Dermis microvascular lymphatic vessel endothelial cell (primary cell): ENCODE results near the gene LPP. TPM values are rescaled to one million over a fixed set of nuclear protein-coding genes. Genes with fewer than 3 reads are reported as not detected.

Experiments used
- DNase-seq, 2 donors: peaks; one replicate each; pipeline versions ENCODE4 v3.0.0 to v3.0.0-alpha.2; 2010; ENCODE audit warnings: low read depth in 2 of 2
- total RNA-seq: library from RNA; depleted of rRNA; stranded (reverse); fragments of >200 nt; gene quantifications from 2 replicates; pipeline ENCODE4 v1.2.1, GENCODE V29; 2014

LPP gene
- total RNA-seq, 1 donor from 2014 or later, result 23.1 TPM

DNA sequence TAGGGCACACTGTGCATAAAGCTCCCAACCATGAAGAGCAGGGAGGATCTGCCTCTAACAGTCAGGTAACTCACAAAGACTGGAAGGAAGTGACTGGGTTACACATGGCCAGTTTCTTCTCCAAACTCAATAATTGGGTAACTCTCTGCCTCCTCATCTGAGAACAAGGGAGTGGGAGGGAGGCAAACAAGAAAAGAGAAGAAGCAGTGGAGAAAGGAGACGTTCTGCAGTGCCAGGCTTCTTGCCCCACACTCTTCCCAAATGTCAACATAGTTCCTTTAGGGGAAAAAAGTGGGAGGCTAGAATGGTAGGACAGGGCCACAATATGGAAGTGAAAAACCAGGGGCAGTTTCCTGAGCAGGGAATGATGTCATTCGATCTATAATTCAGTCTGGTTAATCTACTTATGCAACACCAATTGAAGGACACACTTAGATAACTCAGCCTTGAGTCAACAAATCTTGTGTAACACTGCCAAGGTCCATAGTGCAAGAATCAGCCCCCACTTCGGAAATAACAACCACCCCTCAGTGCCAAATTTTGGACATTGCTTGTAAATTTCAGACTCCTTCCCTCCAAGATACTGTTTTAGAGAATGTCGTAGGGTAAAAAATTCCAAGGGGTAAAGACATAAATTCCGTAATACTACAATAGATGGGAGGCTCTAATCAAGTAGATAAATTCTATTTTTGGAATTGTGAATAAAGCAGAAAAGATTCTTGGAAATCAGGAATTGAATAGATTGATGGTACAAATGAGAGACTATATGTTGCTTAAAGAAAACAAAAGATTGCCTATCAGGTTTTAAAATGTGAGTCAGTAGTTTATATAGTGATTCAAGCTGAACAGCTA is 143.0 kb downstream of the LPP start:
- peak in 1 of 2 donors; percentile 54 for DNase-seq

DNA sequence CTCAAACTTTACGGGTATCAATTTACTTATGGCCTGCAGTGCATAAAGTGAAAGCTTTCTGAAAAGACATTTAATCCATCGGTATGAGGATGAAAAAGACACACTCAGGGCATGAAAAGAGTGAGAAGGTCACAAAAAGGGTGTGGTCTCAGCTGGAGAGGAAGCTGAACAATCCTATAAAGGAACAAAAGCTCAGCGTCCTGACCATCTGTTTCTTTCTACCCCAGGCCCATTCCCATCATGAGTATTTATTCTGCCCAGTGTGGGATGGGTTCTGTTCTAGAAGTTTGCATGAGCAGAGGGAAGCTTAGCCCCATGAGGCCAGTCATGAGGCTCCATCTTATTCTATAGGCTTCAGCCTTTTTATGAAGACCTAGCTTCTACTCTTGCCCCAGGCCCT is 144.6 kb downstream of the LPP start:
- DNase-seq, result peak in 1 of 2 donors; percentile 20

GRCh38 chr3:188299068-188299467 is 145.1 kb downstream of the LPP start:
- no peak for DNase-seq

- DNase-seq, result no peak
Observed at GRCh38 chr3:188299708-188300107, 145.8 kb downstream of the LPP start.

- no peak for DNase-seq
Observed at GRCh38 chr3:188301147-188301546, 147.2 kb downstream of the LPP start.

DNA sequence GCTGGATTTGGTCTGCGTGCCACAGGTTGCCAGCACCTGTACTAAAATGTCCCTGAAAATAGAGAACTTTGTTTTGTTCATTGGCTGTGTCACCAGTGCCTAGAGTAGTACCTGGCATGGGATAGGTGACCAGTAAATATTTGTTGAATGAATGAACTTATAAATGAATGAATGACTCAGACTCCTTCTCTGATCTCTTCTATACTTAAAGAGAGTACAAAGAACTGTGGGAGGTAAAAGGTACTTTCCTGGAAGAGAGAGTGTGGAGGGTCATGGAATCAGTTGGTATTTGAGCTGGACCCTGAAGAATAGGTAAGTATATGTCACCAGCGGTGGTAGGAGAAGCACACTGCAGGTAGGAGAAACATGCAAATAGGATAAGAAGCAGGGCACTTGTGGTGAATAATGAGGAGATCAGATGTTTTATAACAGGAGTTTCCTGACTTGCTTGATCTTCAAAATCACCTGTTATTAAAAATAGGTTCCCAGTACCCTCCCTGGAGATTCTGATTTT is 149.4 kb downstream of the LPP start:
- no peak for DNase-seq

- no peak for DNase-seq
Observed at GRCh38 chr3:188303823-188304222, 149.9 kb downstream of the LPP start.

DNA sequence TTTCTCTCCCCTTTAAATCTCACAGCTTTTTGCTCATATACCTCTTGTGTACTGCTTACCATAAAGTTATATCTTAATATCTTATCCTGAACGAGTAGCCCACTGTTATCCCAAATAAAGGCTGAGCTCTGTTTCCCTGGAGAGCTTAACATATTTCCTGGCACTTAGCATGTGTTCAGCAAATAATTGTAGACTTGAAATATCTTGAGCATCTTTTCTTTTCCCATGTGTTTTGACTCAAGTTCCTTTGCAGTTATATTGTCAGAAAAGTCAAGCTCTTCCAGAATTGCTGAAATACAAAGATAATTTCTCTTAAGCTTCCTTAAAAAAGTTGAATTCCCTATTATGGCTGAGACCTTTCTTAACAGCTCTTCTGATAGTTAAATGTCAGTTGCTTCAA is 150.5 kb downstream of the LPP start:
- DNase-seq, result no peak

DNA sequence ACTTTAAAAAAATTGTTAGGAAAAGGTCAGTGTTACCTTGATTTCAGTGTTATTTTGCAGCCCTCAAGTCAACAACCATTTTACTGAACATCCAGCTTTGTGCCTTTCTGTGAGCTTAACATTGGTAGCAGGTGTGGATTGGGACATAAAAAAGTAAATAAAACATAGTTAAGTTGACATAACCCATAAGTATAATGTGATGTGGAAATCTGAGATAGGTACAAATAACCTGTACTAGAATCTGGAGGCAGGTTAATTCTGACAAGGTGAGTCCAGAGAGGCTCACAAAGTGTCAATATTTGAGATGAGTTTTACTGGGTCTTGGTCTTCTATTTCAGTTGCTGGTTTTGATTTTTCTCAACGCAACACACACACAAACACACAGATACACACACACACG is 151.3 kb downstream of the LPP start:
- no peak for DNase-seq

DNA sequence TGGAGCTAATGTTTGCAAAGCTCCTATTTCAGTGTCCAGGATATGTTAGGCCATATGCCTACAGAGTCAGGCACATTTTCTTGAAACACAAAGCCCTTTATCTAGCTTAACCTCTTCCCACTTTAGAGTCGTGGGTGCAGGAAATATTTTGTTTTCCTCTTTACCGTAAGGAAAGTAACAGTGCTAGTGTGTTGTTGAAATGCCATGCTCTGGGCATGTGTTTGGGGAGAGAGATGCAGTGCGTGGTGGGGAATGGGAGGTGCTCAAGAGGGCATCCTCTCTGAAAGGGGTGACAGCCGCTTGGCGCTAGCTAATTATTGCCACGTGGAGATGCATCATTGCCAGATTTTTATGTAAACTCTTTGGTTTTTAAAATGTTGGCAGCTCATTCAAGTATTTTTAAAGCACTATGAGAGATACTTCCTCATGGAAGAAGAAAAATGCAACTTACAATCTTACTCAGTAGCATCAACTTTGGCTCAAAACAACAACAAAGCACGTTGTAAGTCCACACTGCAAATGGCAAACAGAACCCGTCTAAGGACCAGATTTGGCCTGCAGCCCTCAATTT is 152.6 kb downstream of the LPP start:
- DNase-seq, result no peak

DNA sequence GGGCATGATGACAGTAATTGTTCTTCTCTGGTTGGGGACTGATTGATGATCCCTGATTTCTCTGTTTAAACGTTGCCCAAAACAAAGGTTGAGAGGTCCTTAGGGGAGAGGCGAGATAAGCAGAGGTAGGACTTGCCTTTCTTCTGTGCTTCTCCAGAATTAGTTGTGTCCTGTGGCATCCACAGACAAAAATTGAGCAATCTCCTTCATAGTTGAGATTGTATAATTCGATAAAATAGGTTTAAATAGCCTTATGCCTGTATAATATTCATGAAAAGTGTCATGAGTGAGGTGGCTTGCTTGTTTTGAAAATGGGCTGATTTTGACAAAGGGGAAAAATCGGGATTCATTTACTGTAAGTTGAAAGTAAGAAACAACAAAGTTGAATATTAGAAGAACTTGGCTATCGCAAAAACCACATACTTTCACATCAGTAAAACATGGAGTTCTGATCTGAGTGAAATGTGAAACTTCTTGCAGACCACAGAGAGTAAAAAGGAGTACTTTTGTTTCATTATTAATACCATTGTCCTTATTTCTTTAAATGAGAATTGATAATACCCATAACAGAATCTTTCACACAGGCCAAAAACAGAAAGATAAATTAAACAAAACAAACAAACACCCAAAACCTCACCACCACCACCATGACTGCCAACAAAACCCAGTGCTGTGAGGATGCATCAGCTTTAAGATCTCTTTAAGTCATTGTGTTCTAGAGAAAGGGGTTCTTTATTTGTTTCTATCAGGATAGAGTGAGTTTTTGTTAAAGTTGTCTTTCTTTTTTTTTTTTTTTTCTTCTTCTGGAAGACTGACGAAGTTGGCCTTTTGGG is 155.7 kb downstream of the LPP start:
- no peak for DNase-seq

DNA sequence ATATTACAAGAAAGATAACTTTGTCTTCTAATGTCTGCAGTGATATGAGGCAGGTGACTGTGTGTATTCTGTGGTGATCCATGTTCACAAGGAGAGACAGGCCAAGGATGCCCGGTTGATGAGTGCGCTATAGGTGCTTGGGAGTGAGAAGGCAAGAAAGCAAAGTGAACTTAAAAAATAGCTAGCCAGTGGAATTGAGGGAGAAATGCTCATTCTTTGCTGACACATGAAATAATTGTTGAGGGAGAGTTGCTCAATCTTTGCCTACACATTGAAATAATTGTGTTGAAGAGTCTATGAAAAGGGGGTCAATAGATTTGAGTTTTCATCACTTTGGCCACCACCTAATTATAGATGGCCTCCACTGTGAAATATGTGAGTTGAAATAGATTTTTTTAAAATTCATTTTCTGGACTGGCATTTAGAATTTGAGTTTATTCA is 156.3 kb downstream of the LPP start:
- no peak for DNase-seq

GRCh38 chr3:188315553-188315952 is 161.6 kb downstream of the LPP start:
- no peak for DNase-seq

DNA sequence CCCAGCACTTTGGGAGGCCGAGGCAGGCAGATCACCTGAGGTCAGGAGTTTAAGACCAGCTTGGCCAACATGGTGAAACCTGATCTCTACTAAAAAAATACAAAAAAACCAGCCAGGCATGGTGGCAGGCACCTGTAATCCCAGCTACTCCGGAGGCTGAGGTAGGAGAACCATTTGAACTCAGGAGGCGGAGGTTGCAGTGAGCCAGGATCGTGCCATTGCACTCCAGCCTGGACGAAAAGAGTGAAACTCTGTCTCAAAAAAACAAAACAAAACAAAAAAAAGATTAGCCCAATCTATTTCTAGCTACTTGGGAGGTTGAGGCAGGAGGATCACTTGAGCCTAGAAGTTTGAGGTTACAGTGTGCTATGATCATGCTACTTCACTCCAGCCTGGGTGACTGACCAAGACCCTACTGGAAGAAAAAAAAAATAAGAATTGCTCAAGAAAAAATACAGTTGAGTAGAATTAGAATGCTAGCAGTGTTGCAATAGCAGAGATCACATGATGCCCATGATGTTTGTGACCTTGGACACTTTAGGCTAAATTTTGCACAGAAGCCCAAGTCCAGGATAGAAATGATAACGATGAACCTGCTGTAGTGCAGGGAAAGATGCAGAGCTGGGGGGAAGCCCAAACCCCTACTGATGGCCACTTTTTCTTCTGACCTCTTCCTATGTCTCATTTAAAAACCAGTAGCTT is 162.2 kb downstream of the LPP start:
- no peak for DNase-seq

DNA sequence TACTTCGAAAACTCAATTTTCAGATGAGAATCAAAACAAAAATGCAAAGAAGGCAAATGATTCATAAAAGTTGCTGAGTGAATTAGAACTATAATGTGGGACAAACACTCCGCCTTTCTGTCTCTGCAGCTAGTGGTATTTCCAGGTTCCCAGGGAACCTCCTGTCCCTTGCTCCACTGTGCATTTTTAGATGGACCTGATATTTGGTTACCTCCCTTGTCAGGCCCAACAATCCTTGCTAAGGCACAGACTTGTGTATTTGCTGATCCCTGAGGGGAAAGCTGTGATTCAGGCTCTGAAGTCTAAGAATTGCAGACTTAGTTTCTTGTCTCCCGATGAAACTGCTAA is 162.7 kb downstream of the LPP start:
- DNase-seq, result no peak

DNA sequence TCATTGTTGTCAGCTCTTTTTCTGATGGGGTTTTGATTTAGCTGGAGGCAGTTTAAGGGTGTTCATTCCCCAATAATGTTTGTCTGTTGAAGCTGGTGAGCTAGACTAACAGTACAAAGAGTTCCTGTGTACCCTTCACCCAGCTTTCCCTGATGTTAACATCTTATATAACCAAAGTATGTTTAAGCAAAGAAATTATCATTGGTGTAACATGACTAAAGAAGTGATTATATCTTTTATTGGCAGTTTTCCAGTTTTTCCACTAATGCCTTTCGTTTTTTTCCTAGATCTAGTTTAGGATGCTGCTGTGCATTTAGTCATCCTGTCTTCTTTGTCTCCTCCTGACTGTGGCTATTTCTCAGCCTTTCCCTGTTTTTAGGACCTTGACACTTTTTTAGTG is 165.6 kb downstream of the LPP start:
- DNase-seq, result peak in 1 of 2 donors; percentile 41

GRCh38 chr3:188320757-188321156 is 166.8 kb downstream of the LPP start:
- no peak for DNase-seq

DNA sequence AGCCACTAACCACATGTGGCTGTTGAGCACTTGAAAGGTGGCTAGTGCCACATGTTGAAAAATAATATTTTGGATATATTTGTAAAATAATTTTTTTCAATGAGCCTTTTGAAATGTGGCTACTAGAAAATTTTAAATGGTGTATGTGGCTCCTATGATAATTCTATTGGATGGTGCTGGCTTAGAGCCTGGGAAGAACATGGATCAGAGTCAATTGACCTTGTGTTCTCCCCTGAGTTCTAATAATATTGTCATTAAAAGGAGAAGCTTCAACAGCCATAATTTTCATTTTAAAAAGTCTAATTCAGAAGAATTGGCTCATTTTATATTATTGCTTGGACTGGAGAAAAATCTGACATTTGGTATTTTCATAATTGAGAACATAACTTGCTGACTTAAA is 167.3 kb downstream of the LPP start:
- DNase-seq, result no peak

- no peak for DNase-seq
Observed at GRCh38 chr3:188322135-188322887, 168.4 kb downstream of the LPP start.

DNA sequence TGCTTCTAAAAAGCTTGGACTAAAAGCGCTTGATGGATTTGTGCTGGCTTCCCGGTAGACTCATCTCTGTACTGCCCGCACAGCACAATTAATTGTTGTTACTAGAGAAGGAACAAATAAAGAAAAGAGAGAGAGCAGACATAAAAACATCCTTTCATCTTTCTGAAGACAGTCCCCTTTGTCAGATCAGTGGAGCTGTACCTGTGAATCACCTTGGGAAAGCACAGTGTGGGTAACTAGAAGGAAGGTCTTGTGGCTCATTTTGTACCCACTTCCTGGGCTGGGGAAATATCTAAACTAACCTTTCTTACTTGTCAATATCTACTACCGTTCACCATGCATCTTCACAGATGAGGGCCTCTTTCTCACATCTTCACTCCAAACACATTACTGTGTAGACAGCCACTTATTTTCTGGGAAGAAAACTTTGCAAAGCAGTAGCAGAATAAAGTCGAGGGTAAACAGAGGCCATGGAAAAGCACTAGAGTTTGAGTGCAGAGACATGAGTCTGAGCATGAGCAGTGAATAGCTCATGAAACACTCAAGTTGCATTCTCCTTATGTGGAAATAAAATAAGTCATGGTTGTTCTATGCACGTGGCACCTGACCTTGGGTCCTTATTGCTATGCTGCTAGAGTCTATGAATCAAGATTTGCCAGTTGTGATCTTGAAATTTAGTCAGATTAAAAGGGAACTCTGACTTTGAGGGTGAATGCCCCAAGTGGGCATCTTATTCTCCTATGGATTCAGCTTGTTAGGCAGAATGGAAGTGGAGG is 169.3 kb downstream of the LPP start:
- no peak for DNase-seq
